GM19397 (cell line): Measurements from ENCODE around the gene NUP35.

Source experiments
- ATAC-seq: cut with Tn5 transposase; IDR thresholded peaks from one replicate; pipeline ENCODE4 v1.9.1; 2021; ENCODE audit warnings: mild to moderate bottlenecking, moderate library complexity; ENCODE audit not compliant: unreplicated experiment

The NUP35 gene

DNA sequence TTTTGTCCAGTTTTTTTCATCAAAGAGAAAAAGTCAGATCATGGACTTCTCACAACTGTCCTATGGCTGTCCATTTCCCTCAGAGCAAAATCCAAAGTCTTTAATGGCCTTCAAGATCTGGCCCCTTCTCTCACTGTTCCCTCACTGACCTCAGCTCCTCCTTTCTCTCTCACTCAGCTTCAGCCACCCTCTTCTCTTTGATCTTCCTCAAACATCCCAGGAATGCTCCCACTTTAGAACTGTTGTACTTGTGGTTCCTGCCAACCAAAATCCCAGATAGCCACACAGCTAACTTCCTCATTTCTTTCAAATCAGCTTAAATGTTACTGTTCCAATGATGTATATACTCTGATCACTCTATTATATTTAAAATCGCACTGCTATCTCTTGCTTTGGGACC is 82.9 kb downstream of the NUP35 start:
- ATAC-seq = no peak

DNA sequence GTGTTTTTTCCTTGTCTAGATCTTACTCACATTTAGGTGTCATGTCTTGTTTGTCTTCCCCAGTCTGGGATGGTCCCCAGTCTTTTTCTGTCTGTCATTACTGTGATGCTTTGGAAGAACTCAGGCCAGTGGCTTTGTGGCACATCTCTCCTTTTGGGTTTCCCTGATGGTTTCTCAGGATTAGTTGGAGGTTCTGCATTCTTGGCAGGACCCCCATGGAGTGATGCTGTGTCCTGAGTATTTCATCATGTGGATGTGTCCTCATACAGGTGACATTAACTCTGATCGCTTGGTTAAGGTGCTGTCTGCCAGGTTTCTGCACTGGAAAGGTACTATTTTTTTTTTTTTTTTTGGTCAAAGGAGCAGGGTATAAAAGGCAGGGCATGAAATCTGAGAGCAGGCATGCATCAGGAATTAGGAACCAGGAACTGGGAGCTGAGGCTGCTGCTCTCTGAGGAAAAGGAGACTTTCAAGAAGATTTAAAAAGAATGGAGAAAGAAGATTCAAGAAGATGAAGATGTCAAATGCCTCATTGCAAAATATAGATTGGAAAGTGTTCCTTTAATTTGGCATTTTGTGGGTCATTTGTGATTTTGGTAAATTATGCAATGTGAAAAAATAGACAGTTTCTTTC is 85.3 kb downstream of the NUP35 start:
- no peak for ATAC-seq
